GM12878 (cell line): ENCODE data around the gene ZNF813. TPM values are rescaled to one million over a fixed set of nuclear protein-coding genes. Genes with fewer than 3 reads are reported as not detected.

Experiments used
- ATAC-seq: fragments of 200-7000 bp; cut with Tn5 transposase; 3 replicates; pipeline ENCODE4 v1.9.1; 2020; ENCODE audit warnings: mild to moderate bottlenecking, moderate library complexity
- BruUV-seq: library from RNA; stranded (reverse); fragments of 400-500 nt; replicated peaks from 2 replicates; lab custom pipeline; 2021; lab: Mats Ljungman, UMichigan
- CTCF ChIA-PET: fragments of 300-600 bp; sonication (Branson Sonifier 250); formaldehyde crosslinking; extraction: SDS; loops from one replicate; lab custom pipeline; 2021; ENCODE audit warnings: inconsistent platforms; lab: Yijun Ruan, JAX
- POLR2A ChIA-PET: fragments of 350-600 bp; formaldehyde crosslinking; extraction: SDS; loops from one replicate; lab custom pipeline; 2021; ENCODE audit warnings: inconsistent platforms; lab: Charles Lee
- RAD21 ChIA-PET: fragments of 300-600 bp; sonication (Branson Sonifier 250); formaldehyde crosslinking; loops from one replicate; lab custom pipeline; 2023; ENCODE audit warnings: antibody characterized with exemption; ENCODE audit not compliant: unreplicated experiment; lab: Charles Lee
- SMC1A ChIA-PET: fragments of 300-600 bp; sonication (Branson Sonifier 250); formaldehyde crosslinking; loops from one replicate; lab custom pipeline; 2023; ENCODE audit not compliant: unreplicated experiment, uncharacterized antibody; lab: Charles Lee
- DNase-seq: peaks from one replicate; pipeline ENCODE4 v3.0.0-alpha.2; 2011; ENCODE audit warnings: low read depth, low spot score
- FAIRE-seq: peaks from 3 replicates; lab custom pipeline; 2011; peaks lifted over from hg19 to GRCh38; lab: Jason Lieb, UNC
- H2AFZ ChIP-seq: 2 replicates; pipeline ENCODE4 v1.6.0; 2011; ENCODE audit warnings: low read depth, low read length, control low read depth; ENCODE audit not compliant: control insufficient read depth
- H3K27ac ChIP-seq: 2 replicates; pipeline ENCODE4 v1.5.1; 2011; ENCODE audit warnings: control low read depth; ENCODE audit not compliant: control insufficient read depth, insufficient read depth
- H3K27me3 ChIP-seq, 2 experiments: replicated peaks in 1 of 2; 2 replicates each; pipeline versions ENCODE4 v1.6.0 to v1.6.1; 2011; ENCODE audit warnings: low read length in 1 of 2; ENCODE audit not compliant: control insufficient read depth in 2 of 2, insufficient read depth in 2 of 2
- H3K36me3 ChIP-seq, 2 experiments: 2 replicates each; pipeline ENCODE4 v1.5.1; 2011; ENCODE audit warnings: low read length in 1 of 2; ENCODE audit not compliant: control insufficient read depth in 2 of 2, insufficient read depth in 2 of 2
- H3K4me1 ChIP-seq: 2 replicates; pipeline ENCODE4 v1.6.1; 2011; ENCODE audit warnings: mild to moderate bottlenecking, low read length, moderate library complexity, mixed read lengths; ENCODE audit not compliant: control insufficient read depth, insufficient read depth
- H3K4me2 ChIP-seq: 2 replicates; pipeline ENCODE4 v1.6.0; 2011; ENCODE audit warnings: control low read depth; ENCODE audit not compliant: control insufficient read depth, insufficient read depth
- H3K4me3 ChIP-seq: fragments of 200-600 bp; sonication (generic); 2 replicates; pipeline ENCODE4 v1.5.1; 2016
- H3K79me2 ChIP-seq: 2 replicates; pipeline ENCODE4 v1.6.0; 2011; ENCODE audit warnings: low read length; ENCODE audit not compliant: control insufficient read depth, insufficient read depth
- H3K9ac ChIP-seq: 2 replicates; pipeline ENCODE4 v1.8.0; 2011; ENCODE audit warnings: low read length, control low read depth, mixed read lengths; ENCODE audit not compliant: control insufficient read depth, insufficient read depth
- H3K9me3 ChIP-seq: replicated peaks from 3 replicates; pipeline ENCODE4 v1.5.1; 2011; ENCODE audit warnings: mild to moderate bottlenecking, low read length; ENCODE audit not compliant: control insufficient read depth, insufficient read depth
- H4K20me1 ChIP-seq: 2 replicates; pipeline ENCODE4 v1.6.0; 2011; ENCODE audit not compliant: control insufficient read depth, insufficient read depth
- DPF2 ChIP-seq: fragments of 450-650 bp; IDR thresholded peaks from 2 replicates; pipeline ENCODE4 v1.6.1; 2017; ENCODE audit warnings: mild to moderate bottlenecking
- NFYB ChIP-seq: IDR thresholded peaks from 2 replicates; pipeline ENCODE4 v1.6.1; 2011; ENCODE audit warnings: low read depth, mild to moderate bottlenecking, low read length, improper control_type of control experiment, moderate library complexity; ENCODE audit not compliant: insufficient read depth
- STAT1 ChIP-seq: fragments of 450-650 bp; conservative IDR thresholded peaks from 2 replicates; pipeline ENCODE4 v1.6.1; 2014; ENCODE audit warnings: antibody characterized with exemption, mild to moderate bottlenecking
- WGBS: methylation state at CpG from one replicate; pipeline ENCODE4 v1.1.6; 2016; ENCODE audit warnings: low lambda C conversion rate; ENCODE audit not compliant: insufficient replicate concordance, insufficient coverage; ENCODE audit errors: missing lambda C conversion rate; 5-methylcytosine and 5-hydroxymethylcytosine counted together
- in situ Hi-C: fragments of 300-500 bp; cut with MboI; formaldehyde crosslinking; loops from 9 replicates; pipeline ENCODE4 v1.14.3; 2018; ENCODE audit warnings: mixed read lengths
- intact Hi-C: fragments of 100-400 bp; cut with micrococcal nuclease; formaldehyde crosslinking; loops from one replicate; pipeline ENCODE4 v1.14.2; 2022; ENCODE audit not compliant: unreplicated experiment
- polyA plus RNA-seq, 11 experiments: library from polyadenylated mRNA; depleted of rRNA in 4 of 11; unstranded in 6 of 11; stranded (reverse) in 5 of 11; fragments of >200 nt; fragmentation: Nextera tagmentation in 4 of 11; fragmentation: Illumina TruSeq in 1 of 11; extraction: Ambion mirVana in 4 of 11; extraction: Trizol in 1 of 11; gene quantifications; 1 replicate in 1 of 11; 2 replicates in 10 of 11; pipeline versions ENCODE4 v1.2.1 to v1.2.3, GENCODE V29; 2011 to 2016; ENCODE audit warnings: inconsistent platforms in 2 of 11, missing spikeins in 2 of 11, low read depth in 1 of 11
- total RNA-seq, 4 experiments: library from RNA; depleted of rRNA in 3 of 4; stranded (reverse); fragments of >200 nt in 3 of 4; fragmentation: Illumina TruSeq in 1 of 4; extraction: Trizol in 1 of 4; gene quantifications; 2 replicates each; pipeline versions ENCODE4 v1.2.1 to v1.2.3, GENCODE V29; 2013 to 2021
- TF ChIP-seq, protein P1 (sequence below): IDR thresholded peaks from 2 replicates; pipeline ENCODE4 v1.6.1; 2012; ENCODE audit warnings: low read length, inconsistent platforms
- TF ChIP-seq, protein P2 (sequence below): fragments of 450-650 bp; IDR thresholded peaks from 2 replicates; pipeline ENCODE4 v1.6.1; 2016; ENCODE audit warnings: mild to moderate bottlenecking
- TF ChIP-seq, protein P3 (sequence below): IDR thresholded peaks from 2 replicates; pipeline ENCODE4 v1.6.1; 2012; ENCODE audit warnings: low read depth, low read length, improper control_type of control experiment
- TF ChIP-seq, protein P4 (sequence below): fragments of 450-650 bp; IDR thresholded peaks from 2 replicates; pipeline ENCODE4 v1.6.1; 2017; ENCODE audit warnings: mild to moderate bottlenecking, low read depth, inconsistent platforms; ENCODE audit not compliant: poor library complexity, severe bottlenecking

ZNF813 gene
- total and polyA plus RNA-seq, 10 of the 15 experiments (the other 5 are each of a cell fraction or from before 2014, with no cell fraction given) = 0.27 to 4.8 (median 2.6) TPM

DNA sequence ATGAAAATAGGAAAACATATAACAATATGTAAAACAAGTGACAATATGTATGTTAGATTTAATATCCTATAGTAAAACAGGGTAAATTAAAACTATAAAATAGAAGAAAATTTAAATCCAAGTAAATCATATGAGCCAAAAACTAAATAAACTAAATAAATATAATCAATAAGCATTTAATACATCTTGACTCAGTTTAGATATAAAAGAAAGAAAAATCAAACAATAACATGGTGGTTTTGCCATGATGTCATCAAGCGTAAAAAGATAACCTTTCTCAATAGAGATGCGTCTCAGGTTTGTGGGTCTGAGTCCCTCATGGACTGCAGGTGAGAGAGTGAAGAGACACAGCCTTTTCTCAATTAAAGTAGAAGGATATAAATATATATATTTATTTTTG is 43.8 kb downstream of the ZNF813 start:
- no peak overlapping the region for H3K4me3 ChIP-seq
- intact Hi-C loops = no loop called here
- SMC1A ChIA-PET = interaction anchor here (2.4 kb wide), 1 partner anchor 9 kb away, joined by 8 read pairs; no protein-coding TSS in a partner anchor
- DNase-seq (no peak), FAIRE-seq (no peak), ATAC-seq (no peak)
- no peaks in the 10 kb centered on the region for H4K20me1 ChIP-seq
- 65% methylated on average over 2 of the region's 2 CpGs for WGBS
- no peaks in the 10 kb centered on the region for H3K27me3 ChIP-seq
- H2AFZ ChIP-seq = no peak overlapping the region
- BruUV-seq = no TSS peak
- POLR2A ChIA-PET = no interaction called here
- H3K9ac ChIP-seq = no peak overlapping the region
- no peaks in the 10 kb centered on the region for H3K79me2 ChIP-seq
- no peaks in the 10 kb centered on the region for H3K36me3 ChIP-seq
- H3K4me2 ChIP-seq = no peak overlapping the region
- H3K27ac ChIP-seq = no peak overlapping the region
- TF ChIP-seq, protein P1, sequence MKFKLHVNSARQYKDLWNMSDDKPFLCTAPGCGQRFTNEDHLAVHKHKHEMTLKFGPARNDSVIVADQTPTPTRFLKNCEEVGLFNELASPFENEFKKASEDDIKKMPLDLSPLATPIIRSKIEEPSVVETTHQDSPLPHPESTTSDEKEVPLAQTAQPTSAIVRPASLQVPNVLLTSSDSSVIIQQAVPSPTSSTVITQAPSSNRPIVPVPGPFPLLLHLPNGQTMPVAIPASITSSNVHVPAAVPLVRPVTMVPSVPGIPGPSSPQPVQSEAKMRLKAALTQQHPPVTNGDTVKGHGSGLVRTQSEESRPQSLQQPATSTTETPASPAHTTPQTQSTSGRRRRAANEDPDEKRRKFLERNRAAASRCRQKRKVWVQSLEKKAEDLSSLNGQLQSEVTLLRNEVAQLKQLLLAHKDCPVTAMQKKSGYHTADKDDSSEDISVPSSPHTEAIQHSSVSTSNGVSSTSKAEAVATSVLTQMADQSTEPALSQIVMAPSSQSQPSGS = no peak
- TF ChIP-seq STAT1 (no peak), NFYB (no peak), DPF2 (no peak)
- TF ChIP-seq, protein P2, sequence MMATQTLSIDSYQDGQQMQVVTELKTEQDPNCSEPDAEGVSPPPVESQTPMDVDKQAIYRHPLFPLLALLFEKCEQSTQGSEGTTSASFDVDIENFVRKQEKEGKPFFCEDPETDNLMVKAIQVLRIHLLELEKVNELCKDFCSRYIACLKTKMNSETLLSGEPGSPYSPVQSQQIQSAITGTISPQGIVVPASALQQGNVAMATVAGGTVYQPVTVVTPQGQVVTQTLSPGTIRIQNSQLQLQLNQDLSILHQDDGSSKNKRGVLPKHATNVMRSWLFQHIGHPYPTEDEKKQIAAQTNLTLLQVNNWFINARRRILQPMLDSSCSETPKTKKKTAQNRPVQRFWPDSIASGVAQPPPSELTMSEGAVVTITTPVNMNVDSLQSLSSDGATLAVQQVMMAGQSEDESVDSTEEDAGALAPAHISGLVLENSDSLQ = no peak
- TF ChIP-seq, protein P3, sequence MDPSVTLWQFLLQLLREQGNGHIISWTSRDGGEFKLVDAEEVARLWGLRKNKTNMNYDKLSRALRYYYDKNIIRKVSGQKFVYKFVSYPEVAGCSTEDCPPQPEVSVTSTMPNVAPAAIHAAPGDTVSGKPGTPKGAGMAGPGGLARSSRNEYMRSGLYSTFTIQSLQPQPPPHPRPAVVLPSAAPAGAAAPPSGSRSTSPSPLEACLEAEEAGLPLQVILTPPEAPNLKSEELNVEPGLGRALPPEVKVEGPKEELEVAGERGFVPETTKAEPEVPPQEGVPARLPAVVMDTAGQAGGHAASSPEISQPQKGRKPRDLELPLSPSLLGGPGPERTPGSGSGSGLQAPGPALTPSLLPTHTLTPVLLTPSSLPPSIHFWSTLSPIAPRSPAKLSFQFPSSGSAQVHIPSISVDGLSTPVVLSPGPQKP = no peak
- TF ChIP-seq, protein P4, sequence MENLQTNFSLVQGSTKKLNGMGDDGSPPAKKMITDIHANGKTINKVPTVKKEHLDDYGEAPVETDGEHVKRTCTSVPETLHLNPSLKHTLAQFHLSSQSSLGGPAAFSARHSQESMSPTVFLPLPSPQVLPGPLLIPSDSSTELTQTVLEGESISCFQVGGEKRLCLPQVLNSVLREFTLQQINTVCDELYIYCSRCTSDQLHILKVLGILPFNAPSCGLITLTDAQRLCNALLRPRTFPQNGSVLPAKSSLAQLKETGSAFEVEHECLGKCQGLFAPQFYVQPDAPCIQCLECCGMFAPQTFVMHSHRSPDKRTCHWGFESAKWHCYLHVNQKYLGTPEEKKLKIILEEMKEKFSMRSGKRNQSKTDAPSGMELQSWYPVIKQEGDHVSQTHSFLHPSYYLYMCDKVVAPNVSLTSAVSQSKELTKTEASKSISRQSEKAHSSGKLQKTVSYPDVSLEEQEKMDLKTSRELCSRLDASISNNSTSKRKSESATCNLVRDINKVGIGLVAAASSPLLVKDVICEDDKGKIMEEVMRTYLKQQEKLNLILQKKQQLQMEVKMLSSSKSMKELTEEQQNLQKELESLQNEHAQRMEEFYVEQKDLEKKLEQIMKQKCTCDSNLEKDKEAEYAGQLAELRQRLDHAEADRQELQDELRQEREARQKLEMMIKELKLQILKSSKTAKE = no peak
- RAD21 ChIA-PET = no interaction called here
- CTCF ChIA-PET = no interaction called here
- no peaks in the 10 kb centered on the region; the same call in 2 of the 3 replicates for H3K9me3 ChIP-seq
- H3K4me1 ChIP-seq = no peaks in the 10 kb centered on the region
- in situ Hi-C loops = no loop called here
